ENCODE measurements around the gene MTURN. TPM values are rescaled to one million over a fixed set of nuclear protein-coding genes. Genes with fewer than 3 reads are reported as not detected.

The MTURN gene
- total and polyA plus RNA-seq, 10 of the 15 experiments (the other 5 are each of a cell fraction or from before 2014, with no cell fraction given): 0.52 to 5.0 (median 3.3) TPM

GRCh38 chr7:30184791-30185487 lies 50.2 kb downstream of the MTURN start (continued):
- 0 out of 2 replicates have a peak, but pooled peaks have one; percentile 19 for TF ChIP-seq IKZF1 (conservative IDR thresholded peaks at IDR 0.05)
- TF ChIP-seq KDM1A (IDR thresholded peaks at IDR 0.05; ENCODE audit: borderline replicate concordance): no peak
- TF ChIP-seq CBX3 (IDR thresholded peaks at IDR 0.05; ENCODE audit: borderline replicate concordance, low read depth): no peak
- TF ChIP-seq ZBTB40 (IDR thresholded peaks at IDR 0.05; ENCODE audit: borderline replicate concordance): no peak

GRCh38 chr7:30185496-30185895 lies 50.7 kb downstream of the MTURN start:
- no TSS peak for BruUV-seq (replicated peaks)
- no peak overlapping the region for H3K9ac ChIP-seq (ENCODE audit: control insufficient read depth, insufficient read depth, low read length)
- ATAC-seq (no peak), DNase-seq (ENCODE audit: low read depth, low spot score) (no peak), FAIRE-seq (no peak)
- intact Hi-C loops (cut with micrococcal nuclease; ENCODE audit: unreplicated experiment): no loop called here
- in situ Hi-C loops (cut with MboI): no loop called here
- no peak overlapping the region for H3K4me3 ChIP-seq
- no peaks in the 10 kb centered on the region for H3K79me2 ChIP-seq (ENCODE audit: control insufficient read depth, insufficient read depth, low read length)
- H4K20me1 ChIP-seq (ENCODE audit: control insufficient read depth, insufficient read depth): no peaks in the 10 kb centered on the region
- no peak overlapping the region for H3K27ac ChIP-seq (ENCODE audit: control insufficient read depth, insufficient read depth)
- no peak overlapping the region for H3K4me2 ChIP-seq (ENCODE audit: control insufficient read depth, insufficient read depth)
- ChIA-PET RAD21 (ENCODE audit: unreplicated experiment) (no interaction called here), CTCF (no interaction called here), POLR2A (no interaction called here), SMC1A (ENCODE audit: uncharacterized antibody, unreplicated experiment) (interaction anchor here (11.2 kb wide), 1 partner anchor 7 kb away, joined by 87 read pairs; no protein-coding TSS in a partner anchor)
- peaks cover 7% of the 10 kb centered on the region; the same call in 1 of the 2 replicates for H3K4me1 ChIP-seq (ENCODE audit: control insufficient read depth, insufficient read depth, low read length)
- no peaks in the 10 kb centered on the region for H3K36me3 ChIP-seq (ENCODE audit: control insufficient read depth in 2 of 2, insufficient read depth in 2 of 2, low read length in 1 of 2)
- no peak for TF ChIP-seq SUPT20H (IDR thresholded peaks at IDR 0.05; ENCODE audit: borderline replicate concordance, control insufficient read depth, low read depth, low read length)
- peaks cover 11% of the 10 kb centered on the region for H3K9me3 ChIP-seq (replicated peaks; ENCODE audit: control insufficient read depth, insufficient read depth, low read length)
- no peaks in the 10 kb centered on the region for H3K27me3 ChIP-seq (replicated peaks in 1 of 2; ENCODE audit: control insufficient read depth in 2 of 2, insufficient read depth in 2 of 2, low read length in 1 of 2)
- no peak overlapping the region for H2AFZ ChIP-seq (ENCODE audit: control insufficient read depth, low read depth, low read length)

All from GM12878 (cell line).